B cell (primary cell): ENCODE results near the gene ATXN2L.

Experiments
- CTCF ChIP-seq: fragments of 200-600 bp; IDR thresholded peaks from one replicate; pipeline ENCODE4 v1.8.0; 2022; ENCODE audit warnings: antibody characterized with exemption, mild to moderate bottlenecking
- EZH2 ChIP-seq: IDR thresholded peaks from 2 replicates; pipeline ENCODE4 v1.6.1; 2012; ENCODE audit warnings: borderline replicate concordance, low read depth, mild to moderate bottlenecking, moderate library complexity, low read length; ENCODE audit not compliant: insufficient read depth, poor library complexity, severe bottlenecking

- TF ChIP-seq EZH2 (no peak), CTCF (no peak)
Measured at GRCh38 chr16:28820016-28820415, 2.8 kb upstream of the ATXN2L start.
